B cell (primary cell): Measurements from ENCODE around the gene MOB1B. TPM values are rescaled to one million over a fixed set of nuclear protein-coding genes. Genes with fewer than 3 reads are reported as not detected.

ENCODE experiments used
- ATAC-seq: fragments of 200-7000 bp; cut with Tn5 transposase; one replicate; pipeline ENCODE4 v1.10.0; 2021; ENCODE audit warnings: low read depth, mild to moderate bottlenecking, moderate number of reproducible peaks, moderate library complexity
- CTCF ChIA-PET: fragments of 350-600 bp; sonication (Branson Sonifier 250); formaldehyde crosslinking; loops from one replicate; lab custom pipeline; 2021; ENCODE audit warnings: antibody characterized with exemption, inconsistent platforms; lab: Charles Lee
- POLR2A ChIA-PET: fragments of 350-600 bp; sonication (Branson Sonifier 250); formaldehyde crosslinking; loops from one replicate; lab custom pipeline; 2021; ENCODE audit warnings: antibody characterized with exemption; lab: Charles Lee
- DNase-seq: peaks from one replicate; pipeline ENCODE4 v3.0.0; 2013
- H2AFZ ChIP-seq: 2 replicates; pipeline ENCODE4 v1.6.1; 2012; ENCODE audit warnings: mild to moderate bottlenecking, low read depth, low read length; ENCODE audit not compliant: insufficient read depth, poor library complexity, severe bottlenecking
- H3K27ac ChIP-seq, 2 donors: 1 replicate in 1 of 2; 2 replicates in 1 of 2; pipeline ENCODE4 v1.5.1; 2012 to 2013; ENCODE audit warnings: low read length in 2 of 2, mild to moderate bottlenecking in 2 of 2, moderate library complexity in 1 of 2
- H3K27me3 ChIP-seq, 4 experiments: fragments of 200-600 bp in 1 of 4; sonication (generic) in 1 of 4; replicated peaks in 1 of 4; 1 replicate in 2 of 4; 2 replicates in 2 of 4; pipeline versions ENCODE4 v1.6.1 to v1.7.0; 2013 to 2016; ENCODE audit warnings: low read length in 3 of 4, mild to moderate bottlenecking in 2 of 4, mixed read lengths in 1 of 4, moderate library complexity in 1 of 4; ENCODE audit not compliant: insufficient read depth in 4 of 4, control insufficient read depth in 3 of 4; ENCODE audit errors: control extremely low read depth in 1 of 4
- H3K36me3 ChIP-seq, 2 experiments: replicated peaks in 1 of 2; 1 replicate in 1 of 2; 2 replicates in 1 of 2; pipeline versions ENCODE4 v1.6.1 to v1.7.1; 2013; ENCODE audit warnings: low read length in 1 of 2; ENCODE audit not compliant: insufficient read depth in 2 of 2, control insufficient read depth in 1 of 2; ENCODE audit errors: control extremely low read depth in 1 of 2, extremely low read depth in 1 of 2
- H3K4me1 ChIP-seq, 2 donors: fragments of 200-600 bp in 1 of 2; sonication (generic) in 1 of 2; 1 replicate in 1 of 2; 2 replicates in 1 of 2; pipeline versions ENCODE4 v1.5.1 to v1.6.1; 2013 to 2017; ENCODE audit warnings: low read length in 2 of 2; ENCODE audit not compliant: control insufficient read depth in 2 of 2, insufficient read depth in 2 of 2
- H3K4me2 ChIP-seq: replicated peaks from 2 replicates; pipeline ENCODE3; 2012; ENCODE audit warnings: mild to moderate bottlenecking, low read depth, low read length; ENCODE audit not compliant: poor library complexity, severe bottlenecking
- H3K4me3 ChIP-seq, 5 experiments: fragments of 200-600 bp in 1 of 5; sonication (generic) in 1 of 5; 1 replicate in 3 of 5; 2 replicates in 2 of 5; pipeline versions ENCODE4 v1.5.1 to v1.7.0; 2011 to 2016; ENCODE audit warnings: low read length in 4 of 5, mild to moderate bottlenecking in 4 of 5, low read depth in 2 of 5, control low read depth in 1 of 5, moderate library complexity in 1 of 5; ENCODE audit not compliant: insufficient read depth in 1 of 5; ENCODE audit errors: control extremely low read depth in 1 of 5, extremely low read depth in 1 of 5
- H3K79me2 ChIP-seq: fragments of 200-600 bp; sonication (generic); one replicate; pipeline ENCODE4 v1.6.0; 2016; ENCODE audit warnings: low read length; ENCODE audit not compliant: control insufficient read depth, insufficient read depth
- H3K9ac ChIP-seq: fragments of 200-600 bp; sonication (generic); 2 replicates; pipeline ENCODE4 v1.6.1; 2017; ENCODE audit warnings: mild to moderate bottlenecking, low read length, moderate library complexity
- H3K9me3 ChIP-seq, 3 donors: one replicate each; pipeline versions ENCODE4 v1.6.1 to v1.7.1; 2013; ENCODE audit warnings: low read length in 2 of 3; ENCODE audit not compliant: control insufficient read depth in 2 of 3, insufficient read depth in 1 of 3; ENCODE audit errors: control extremely low read depth in 1 of 3
- H4K20me1 ChIP-seq: 2 replicates; pipeline ENCODE4 v1.6.0; 2012; ENCODE audit warnings: mild to moderate bottlenecking, low read length; ENCODE audit not compliant: insufficient read depth, control insufficient read depth, poor library complexity, severe bottlenecking
- H3K27ac Mint-ChIP-seq: one replicate; pipeline ENCODE4 v1.8.0; 2021; ENCODE audit warnings: mixed read lengths
- H3K27me3 Mint-ChIP-seq: one replicate; pipeline ENCODE4 v1.8.0; 2021; ENCODE audit warnings: mixed read lengths
- H3K4me1 Mint-ChIP-seq: one replicate; pipeline ENCODE4 v1.8.0; 2021; ENCODE audit warnings: mixed read lengths
- H3K4me3 Mint-ChIP-seq: one replicate; pipeline ENCODE4 v1.8.0; 2021; ENCODE audit warnings: mixed read lengths
- H3K9me3 Mint-ChIP-seq: one replicate; pipeline ENCODE4 v1.8.0; 2022; ENCODE audit warnings: mixed read lengths; ENCODE audit not compliant: insufficient read depth
- CTCF ChIP-seq: fragments of 200-600 bp; IDR thresholded peaks from one replicate; pipeline ENCODE4 v1.8.0; 2022; ENCODE audit warnings: antibody characterized with exemption, mild to moderate bottlenecking
- EZH2 ChIP-seq: IDR thresholded peaks from 2 replicates; pipeline ENCODE4 v1.6.1; 2012; ENCODE audit warnings: borderline replicate concordance, low read depth, mild to moderate bottlenecking, moderate library complexity, low read length; ENCODE audit not compliant: insufficient read depth, poor library complexity, severe bottlenecking
- WGBS: methylation state at CpG from one replicate; pipeline ENCODE4 v1.1.5; 2013; ENCODE audit warnings: missing lambda C conversion rate; ENCODE audit not compliant: insufficient coverage; 5-methylcytosine and 5-hydroxymethylcytosine counted together
- intact Hi-C: fragments of 100-400 bp; cut with micrococcal nuclease; formaldehyde crosslinking; loops from one replicate; pipeline ENCODE4 v1.10.0; 2022
- polyA plus RNA-seq: library from polyadenylated mRNA; depleted of rRNA; stranded (reverse); fragments of >200 nt; gene quantifications from 2 replicates; pipeline ENCODE4 v1.2.3, GENCODE V29; 2012
- total RNA-seq, 2 donors: library from RNA; stranded (reverse); fragments of 120-200 nt in 1 of 2; gene quantifications; 1 replicate in 1 of 2; 2 replicates in 1 of 2; pipeline versions ENCODE4 v1.2.3 to v1.2.4, GENCODE V29; 2013 to 2022

The MOB1B gene
- total and polyA plus RNA-seq, 2 donors (not counting 1 experiment from before 2014, with no cell fraction given), result 2.3 to 30.4 TPM

- Mint-ChIP-seq H3K4me1 (no peaks in the 10 kb centered on the region), H3K27me3 (no peaks in the 10 kb centered on the region), H3K27ac (no peak overlapping the region), H3K4me3 (no peak overlapping the region), H3K9me3 (no peaks in the 10 kb centered on the region)
- TF ChIP-seq CTCF (no peak), EZH2 (no peak)
- H2AFZ ChIP-seq, result no peak overlapping the region
- no peaks in the 10 kb centered on the region for H3K4me1 ChIP-seq
- H3K9me3 ChIP-seq, result no peaks in the 10 kb centered on the region
- H4K20me1 ChIP-seq, result no peaks in the 10 kb centered on the region
- ChIA-PET POLR2A (interaction anchor here (0.7 kb wide), 1 partner anchor 8 kb away, joined by 3 read pairs; no protein-coding TSS in a partner anchor), CTCF (no interaction called here)
- intact Hi-C loops, result no loop called here
- 94% methylated on average over 3 of the region's 3 CpGs for WGBS
- no peak overlapping the region for H3K9ac ChIP-seq
- DNase-seq (no peak), ATAC-seq (no peak)
- peaks cover 14% of the 10 kb centered on the region for H3K79me2 ChIP-seq
- no peak overlapping the region for H3K4me2 ChIP-seq
- H3K27me3 ChIP-seq, result no peaks in the 10 kb centered on the region
- no peak overlapping the region for H3K27ac ChIP-seq
- peaks cover 2 to 6% of the 10 kb centered on the region in 2 experiments for H3K36me3 ChIP-seq
- no peak overlapping the region for H3K4me3 ChIP-seq
Observed at GRCh38 chr4:70958681-70959080, 56.5 kb downstream of the MOB1B start.

- H3K9ac ChIP-seq, result no peak overlapping the region
- no peak overlapping the region for H3K27ac ChIP-seq
- no peak overlapping the region for H3K27ac Mint-ChIP-seq
- ChIA-PET POLR2A (no interaction called here), CTCF (no interaction called here)
- 88% methylated on average over 5 of the region's 7 CpGs for WGBS
- H2AFZ ChIP-seq, result no peak overlapping the region
- no peaks in the 10 kb centered on the region for H3K9me3 Mint-ChIP-seq
- H3K4me3 Mint-ChIP-seq, result no peak overlapping the region
- no peak for DNase-seq
- H3K27me3 Mint-ChIP-seq, result no peaks in the 10 kb centered on the region
- no peak for ATAC-seq
- H3K79me2 ChIP-seq, result peaks cover 4% of the 10 kb centered on the region
- intact Hi-C loops, result no loop called here
- no peaks in the 10 kb centered on the region for H3K9me3 ChIP-seq
- H3K4me1 Mint-ChIP-seq, result peaks cover 5% of the 10 kb centered on the region
- H3K36me3 ChIP-seq, result no peaks in the 10 kb centered on the region
- no peak overlapping the region for H3K4me2 ChIP-seq
- TF ChIP-seq CTCF, result no peak
- no peak for TF ChIP-seq EZH2
- H3K4me3 ChIP-seq, result no peak overlapping the region
- no peaks in the 10 kb centered on the region for H3K4me1 ChIP-seq
- no peaks in the 10 kb centered on the region for H4K20me1 ChIP-seq
- no peaks in the 10 kb centered on the region for H3K27me3 ChIP-seq
Observed at GRCh38 chr4:70969076-70969475, 66.9 kb downstream of the MOB1B start.
